Stimulated activated CD4-positive, alpha-beta T cell treated with anti-CD3 and anti-CD28 coated beads, Interleukin-15, amount 100 ng/mL, for 1 hour (primary cell): ENCODE measurements around the gene VAT1L.

ENCODE experiments used
- DNase-seq, 2 donors: peaks; one replicate each; pipeline ENCODE4 v3.0.0-alpha.2; 2020; ENCODE audit warnings: low read depth in 1 of 2, low spot score in 1 of 2

VAT1L gene, protein sequence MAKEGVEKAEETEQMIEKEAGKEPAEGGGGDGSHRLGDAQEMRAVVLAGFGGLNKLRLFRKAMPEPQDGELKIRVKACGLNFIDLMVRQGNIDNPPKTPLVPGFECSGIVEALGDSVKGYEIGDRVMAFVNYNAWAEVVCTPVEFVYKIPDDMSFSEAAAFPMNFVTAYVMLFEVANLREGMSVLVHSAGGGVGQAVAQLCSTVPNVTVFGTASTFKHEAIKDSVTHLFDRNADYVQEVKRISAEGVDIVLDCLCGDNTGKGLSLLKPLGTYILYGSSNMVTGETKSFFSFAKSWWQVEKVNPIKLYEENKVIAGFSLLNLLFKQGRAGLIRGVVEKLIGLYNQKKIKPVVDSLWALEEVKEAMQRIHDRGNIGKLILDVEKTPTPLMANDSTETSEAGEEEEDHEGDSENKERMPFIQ

DNA sequence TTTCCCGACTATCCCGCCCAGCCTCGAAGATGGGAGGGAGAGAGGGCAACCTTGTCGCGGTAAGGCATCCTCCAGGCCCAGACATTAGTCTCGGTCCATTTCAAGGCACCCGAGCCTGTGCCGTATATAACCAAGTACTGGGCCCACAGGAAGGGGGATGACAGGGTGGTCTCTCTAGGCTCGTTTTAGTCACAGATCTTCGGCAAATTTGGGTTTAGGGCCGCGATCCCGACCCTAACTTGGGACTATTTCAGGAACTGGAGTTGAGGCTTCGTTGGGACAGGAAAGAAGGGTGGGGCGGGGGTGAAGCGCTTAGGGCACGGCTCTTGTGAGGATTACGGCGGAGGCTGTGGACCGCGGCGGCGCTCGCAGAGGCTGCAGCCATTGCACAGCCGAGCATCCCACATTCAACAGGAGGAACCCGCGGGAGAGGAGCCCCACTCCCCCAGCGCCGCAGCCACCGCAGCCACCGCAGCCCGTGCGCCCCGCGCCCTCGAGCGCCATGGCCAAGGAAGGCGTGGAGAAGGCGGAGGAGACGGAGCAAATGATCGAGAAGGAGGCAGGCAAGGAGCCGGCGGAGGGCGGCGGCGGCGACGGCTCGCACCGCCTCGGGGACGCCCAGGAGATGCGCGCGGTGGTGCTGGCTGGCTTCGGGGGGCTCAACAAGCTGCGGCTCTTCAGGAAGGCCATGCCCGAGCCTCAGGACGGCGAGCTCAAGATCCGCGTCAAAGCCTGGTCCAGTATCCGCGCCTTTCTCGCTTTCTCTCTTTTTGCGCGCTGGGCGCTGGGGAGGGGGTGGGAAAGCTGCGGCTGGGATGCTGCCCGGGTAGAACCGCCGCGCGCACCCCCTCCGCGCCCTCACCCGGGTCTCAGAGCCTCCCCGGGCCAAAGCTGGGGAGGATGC lies at the start of gene VAT1L:
Gene VAT1L, plus strand, starts transcription at position 384 of the 904 bp plus-strand sequence. Its CDS starts 119 bp downstream, at position 503.
- DNase-seq: no peak

DNA sequence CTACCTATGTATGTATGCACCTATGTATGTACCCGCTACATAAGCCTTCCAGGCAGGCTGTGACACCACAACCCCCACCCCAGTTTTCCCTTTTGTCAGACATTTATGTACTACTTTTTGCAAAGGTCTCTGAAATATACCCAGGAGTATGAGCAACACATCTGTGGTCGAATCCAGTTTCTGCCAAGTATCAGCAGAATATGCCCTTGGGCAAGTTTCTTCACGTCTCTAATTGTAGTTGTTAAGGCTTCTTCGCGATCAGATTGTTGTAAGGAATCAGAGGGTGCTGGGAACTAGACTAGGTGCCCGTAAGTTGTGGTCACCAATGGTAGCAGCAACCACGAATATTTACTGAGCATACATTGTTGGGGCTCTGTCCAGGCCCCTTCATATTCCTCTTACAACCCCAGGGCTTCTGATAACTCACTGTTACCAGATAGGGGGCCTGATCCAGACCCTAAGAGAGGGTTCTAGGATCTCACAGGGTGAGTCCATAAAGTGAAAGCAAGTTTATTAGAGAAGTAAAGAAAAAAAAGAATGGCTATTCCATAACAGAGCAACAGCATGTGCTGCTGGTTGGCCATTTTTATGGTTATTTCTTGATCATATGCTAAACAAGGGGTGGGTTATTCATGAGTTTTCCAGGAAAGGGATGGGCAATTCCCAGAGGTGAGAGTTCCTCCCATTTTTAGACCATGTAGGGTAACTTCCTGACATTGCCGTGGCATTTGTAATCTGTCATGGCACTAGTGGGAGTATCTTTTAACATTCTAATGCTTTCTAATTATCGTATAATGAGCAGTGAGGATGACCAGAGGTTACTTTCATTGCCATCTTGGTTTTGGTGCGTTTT lies 49.4 kb upstream of the VAT1L start:
- DNase-seq: no peak

DNA sequence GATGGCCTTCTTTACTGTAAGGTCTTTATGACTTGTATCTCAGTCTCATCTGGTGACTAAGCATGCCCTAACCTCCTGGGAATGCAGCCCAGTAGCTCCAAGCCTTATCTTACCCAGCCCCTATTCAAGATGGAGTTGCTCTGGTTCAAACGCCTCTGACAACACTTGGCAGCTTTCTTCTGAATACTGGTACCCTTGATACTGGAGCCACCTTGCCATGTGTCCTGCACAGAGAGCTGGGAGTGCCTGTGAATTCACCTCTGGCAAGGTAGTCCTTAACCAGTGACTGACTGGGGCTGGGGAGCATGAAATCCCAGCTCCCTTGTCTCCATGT lies 48.8 kb upstream of the VAT1L start:
- no peak for DNase-seq

DNA sequence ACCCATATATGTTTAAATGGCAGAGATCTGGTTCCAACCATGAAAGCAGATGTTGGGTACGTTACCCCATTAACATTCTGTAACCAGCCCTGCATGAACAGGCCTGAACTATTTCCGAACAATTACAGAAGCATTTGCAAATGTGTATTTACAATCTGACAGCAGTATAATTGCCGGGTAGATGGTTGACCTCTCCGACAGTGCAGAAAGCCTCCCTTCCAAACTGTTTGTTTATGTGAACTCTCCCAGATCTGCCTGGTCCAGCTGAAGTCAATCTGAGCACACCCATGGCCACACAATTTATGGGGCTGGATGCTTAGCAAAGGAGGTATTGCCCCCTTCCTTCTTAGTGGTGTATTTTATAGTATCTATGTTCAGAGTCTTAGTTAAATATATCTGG lies 44.2 kb upstream of the VAT1L start:
- DNase-seq: no peak

DNA sequence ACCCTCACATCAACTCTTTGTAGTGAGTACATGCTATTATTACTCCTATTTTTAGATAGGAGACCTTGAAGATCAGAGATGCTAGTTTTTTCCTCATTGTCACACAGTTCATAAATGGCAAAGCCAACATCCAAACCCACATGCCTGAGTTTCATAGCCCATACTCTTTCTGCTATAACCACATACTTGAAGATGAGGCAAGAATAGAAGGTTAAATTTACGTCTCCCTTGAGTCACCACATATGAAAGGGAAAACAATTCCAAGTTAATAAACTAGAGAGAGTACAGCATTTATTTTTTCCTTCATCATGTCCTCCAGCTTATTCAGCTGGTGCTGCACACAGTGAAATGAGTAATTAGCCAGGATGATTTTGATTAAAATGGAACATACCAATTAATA lies 42.4 kb upstream of the VAT1L start:
- no peak for DNase-seq

DNA sequence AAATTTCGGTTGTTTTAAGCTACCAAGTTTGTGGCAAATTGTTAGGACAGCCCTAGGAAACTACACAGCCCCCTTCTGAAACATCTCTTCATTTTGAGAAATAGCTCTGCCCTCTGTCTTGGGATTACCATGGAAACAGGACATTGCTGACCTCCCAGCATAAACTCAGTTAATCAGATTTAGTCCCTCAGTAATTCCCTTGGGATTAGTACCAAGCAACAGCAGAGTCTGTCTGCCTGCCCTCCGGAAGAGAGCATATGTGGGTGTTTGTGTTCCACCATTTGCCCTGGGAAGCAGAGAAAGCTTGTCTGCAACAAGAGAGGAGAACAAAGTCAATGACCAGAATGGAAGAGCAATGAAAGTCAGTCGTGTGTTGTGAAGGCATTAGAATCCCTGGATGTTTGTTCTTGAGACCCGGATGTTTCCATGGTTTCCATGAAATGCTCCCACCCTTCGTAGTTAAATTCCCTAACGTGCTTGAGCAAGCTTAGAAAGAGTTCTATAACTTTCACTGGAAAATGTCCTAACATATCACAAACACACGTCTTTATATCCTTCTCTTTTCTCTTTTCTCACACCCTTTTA lies 39.9 kb upstream of the VAT1L start:
- no peak for DNase-seq

DNA sequence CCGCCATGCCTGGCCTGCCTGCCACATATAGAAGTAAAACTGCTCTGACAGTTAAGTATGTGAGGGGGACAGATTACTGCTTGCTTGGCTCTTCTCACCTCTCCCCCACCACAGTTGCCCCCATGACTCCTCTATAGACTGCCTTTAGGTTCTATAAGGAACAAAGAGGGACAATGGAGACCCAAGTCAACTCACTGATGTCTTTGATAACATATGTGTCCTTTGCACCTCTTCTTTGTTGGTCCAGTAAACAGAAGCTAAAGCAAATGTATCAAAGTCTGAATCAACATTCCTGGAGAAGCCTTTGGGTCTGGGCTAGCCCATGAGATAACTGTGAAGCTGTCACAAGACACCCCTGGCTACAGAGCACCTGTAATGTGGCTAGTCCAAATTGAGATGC lies 38.9 kb upstream of the VAT1L start:
- no peak for DNase-seq

DNA sequence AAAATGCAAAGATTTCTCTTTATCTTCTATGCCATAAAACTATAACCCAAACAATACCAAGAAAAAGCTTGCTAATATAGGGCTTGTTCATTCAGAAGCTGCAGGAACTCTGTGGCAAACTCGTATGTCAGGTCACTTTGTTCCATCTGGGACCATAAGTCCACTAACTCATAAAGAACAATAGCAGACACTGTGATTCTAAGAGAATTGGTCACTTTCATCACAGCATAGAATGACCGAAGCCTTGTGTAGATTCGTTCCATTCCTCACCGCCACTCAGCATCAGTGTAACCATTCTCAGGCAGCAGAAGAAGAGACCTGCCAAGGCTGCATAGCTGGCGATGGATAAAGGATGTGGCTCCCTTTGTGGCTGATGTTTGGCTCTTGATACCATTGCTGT lies 30.3 kb upstream of the VAT1L start:
- DNase-seq: no peak

DNA sequence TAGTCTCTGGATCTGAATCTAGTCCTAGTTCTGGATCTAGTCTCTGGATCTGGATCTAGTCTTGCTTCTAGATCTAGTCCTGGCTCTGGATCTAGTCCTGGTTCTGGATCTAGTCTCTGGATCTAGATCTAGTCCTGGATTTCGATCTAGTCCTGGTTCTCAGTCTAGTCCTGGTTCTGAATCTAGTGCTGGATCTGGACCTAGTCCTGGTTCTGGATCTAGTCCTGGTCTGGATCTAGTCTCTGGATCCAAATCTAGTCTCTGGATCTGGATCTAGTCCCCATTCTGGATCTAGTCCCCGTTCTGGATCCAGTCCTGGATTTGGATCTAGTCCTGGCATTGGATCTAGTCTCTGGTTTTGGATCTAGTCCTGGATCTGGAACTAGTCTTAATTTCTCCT lies 29.9 kb upstream of the VAT1L start:
- DNase-seq: no peak

DNA sequence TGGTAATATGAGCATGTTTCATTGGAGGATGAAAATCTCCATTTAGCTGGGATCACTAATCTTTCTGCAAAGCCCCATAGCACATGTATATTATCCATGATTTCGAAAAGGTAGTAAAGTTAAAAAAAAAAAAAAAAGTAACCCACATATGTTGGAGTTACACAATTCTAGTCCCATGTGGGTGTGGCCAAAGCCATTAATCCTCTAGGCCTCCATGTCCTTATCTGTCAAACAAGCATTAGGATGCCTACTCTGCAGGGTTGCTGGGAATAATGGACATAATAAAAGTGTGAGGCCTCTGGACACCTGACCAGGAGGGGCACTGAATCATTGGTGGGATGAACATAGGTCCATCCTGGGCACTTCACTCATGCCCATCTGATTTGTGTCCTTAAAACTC lies 29.2 kb upstream of the VAT1L start:
- no peak for DNase-seq

DNA sequence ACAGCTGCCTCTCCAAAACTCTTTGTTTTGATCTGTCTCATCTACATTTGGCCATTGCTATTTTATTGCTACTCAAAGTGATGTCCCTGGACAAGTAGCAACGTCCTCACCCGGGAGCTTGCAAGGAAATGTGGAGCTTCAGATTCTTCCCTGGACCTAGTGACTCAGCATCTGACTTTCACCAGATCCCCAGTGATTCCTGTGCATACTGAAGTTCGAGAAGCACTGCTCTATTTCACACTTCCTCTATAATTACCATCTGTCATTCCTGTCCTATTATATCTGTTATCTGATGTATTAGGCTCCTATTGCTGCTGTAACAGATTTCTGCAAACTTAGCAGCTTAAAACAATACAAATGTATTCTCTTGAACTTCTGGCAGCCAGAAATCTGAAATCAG lies 28.5 kb upstream of the VAT1L start:
- no peak for DNase-seq

DNA sequence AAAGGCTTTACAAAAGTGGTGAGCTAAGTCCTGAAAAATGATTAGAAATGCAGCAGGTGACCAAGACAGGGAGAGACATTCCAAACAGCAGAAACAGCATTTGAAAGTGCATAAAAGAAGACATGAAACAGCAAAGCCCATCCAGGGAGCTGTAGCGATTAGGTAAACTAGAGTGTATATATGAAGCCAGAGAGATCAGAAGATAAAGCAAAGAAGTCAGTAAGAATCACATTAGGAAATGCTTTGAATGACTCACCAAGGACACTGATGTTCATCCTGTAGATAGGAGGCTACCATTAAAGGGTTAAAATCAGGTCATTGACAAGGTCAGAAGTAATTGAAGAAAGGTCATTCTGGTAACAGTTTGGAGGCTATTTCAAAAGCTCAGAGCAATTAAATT lies 27.6 kb upstream of the VAT1L start:
- no peak for DNase-seq

DNA sequence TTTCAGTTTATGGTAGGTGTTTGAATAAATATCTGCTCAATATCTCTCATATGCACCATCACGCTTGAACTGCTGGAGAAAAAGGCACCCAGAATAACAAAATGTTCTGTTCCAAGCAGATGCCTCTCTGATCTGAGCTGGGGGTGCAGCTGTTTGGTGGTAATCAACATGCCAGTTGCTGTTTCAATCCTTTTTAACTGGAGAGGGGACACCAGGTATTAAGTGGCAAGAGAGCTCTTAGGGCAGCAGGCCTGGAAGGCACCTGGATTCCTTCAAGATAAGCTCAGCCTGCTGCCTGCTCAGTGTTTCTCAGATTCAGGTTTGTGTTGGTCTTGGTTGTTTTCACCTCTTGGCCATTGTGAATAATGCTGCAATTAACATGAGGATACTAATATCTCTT lies 27.2 kb upstream of the VAT1L start:
- DNase-seq: no peak

DNA sequence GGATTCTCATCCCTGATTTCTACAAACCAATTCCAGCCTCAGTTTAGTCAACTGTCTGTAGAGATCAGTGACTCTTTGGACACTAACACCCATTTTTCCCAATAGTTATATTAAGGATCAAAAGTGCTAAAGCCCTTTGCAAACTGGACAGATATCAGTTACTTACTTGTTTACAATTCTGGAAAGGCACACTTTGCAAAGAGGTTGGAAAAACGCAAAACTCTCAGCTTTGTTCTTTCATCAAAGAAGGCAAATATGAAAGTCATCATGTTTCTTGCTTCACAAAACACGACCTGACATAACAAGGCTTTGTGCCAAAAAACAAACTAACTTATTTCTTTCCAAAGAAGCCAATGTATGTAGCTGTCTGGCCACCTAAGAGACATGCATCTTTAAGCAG lies 26.1 kb upstream of the VAT1L start:
- no peak for DNase-seq

DNA sequence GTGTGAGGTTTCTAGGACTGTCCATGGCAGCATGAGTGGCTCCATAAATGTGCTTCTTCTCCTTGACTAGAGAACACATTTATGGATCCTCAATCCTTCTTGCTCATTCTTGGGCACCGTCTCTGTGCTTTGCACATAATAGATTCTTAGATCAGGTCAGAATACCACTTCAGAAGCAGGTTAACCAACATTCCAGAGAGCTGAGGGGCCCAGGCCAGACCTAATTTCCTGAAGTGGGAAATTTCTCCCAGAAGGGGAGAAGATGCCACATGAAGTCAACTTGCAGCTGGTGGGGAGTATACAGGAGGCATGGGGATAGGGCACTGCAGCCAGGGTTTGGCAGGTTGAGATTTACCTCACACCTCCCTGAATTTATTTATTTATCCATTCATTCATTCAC lies 24.4 kb upstream of the VAT1L start:
- no peak for DNase-seq

DNA sequence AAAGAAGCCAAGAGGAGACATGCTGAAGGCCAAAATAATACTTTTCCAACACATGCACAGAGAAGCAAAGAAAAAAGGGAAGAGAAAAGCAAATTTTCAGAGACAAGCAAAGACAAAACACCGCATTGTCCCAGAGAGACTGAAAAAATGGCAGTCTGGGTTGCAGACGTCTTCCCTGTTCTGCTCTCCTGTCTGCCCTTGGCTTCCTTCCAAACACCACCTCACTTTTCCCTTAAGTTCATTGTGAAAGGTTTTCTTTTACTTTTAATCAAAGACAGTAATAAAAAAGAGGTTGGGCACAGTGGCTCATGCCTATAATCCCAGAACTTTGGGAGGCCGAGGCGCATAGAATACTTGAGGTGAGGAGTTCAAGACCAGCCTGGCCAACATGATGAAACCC lies 21.2 kb upstream of the VAT1L start:
- no peak for DNase-seq

DNA sequence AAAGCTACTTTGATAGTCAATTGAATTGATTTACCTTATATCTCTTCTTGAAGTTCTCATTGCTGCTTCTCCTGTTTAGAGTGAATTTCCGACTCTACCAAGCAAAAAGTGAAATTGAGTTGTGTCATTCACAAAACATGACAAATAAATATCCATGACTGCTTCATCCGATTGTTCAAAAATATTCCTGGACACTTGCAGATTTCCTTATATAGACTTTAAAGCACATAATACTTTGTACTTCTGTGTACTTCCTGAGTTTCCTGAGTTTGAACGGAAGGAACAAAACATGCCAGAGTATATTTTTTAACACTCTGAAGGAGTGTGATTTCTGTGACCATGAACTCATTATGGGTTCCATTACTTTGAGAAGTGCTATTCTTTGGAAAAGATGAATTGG lies 20.5 kb upstream of the VAT1L start:
- no peak for DNase-seq

DNA sequence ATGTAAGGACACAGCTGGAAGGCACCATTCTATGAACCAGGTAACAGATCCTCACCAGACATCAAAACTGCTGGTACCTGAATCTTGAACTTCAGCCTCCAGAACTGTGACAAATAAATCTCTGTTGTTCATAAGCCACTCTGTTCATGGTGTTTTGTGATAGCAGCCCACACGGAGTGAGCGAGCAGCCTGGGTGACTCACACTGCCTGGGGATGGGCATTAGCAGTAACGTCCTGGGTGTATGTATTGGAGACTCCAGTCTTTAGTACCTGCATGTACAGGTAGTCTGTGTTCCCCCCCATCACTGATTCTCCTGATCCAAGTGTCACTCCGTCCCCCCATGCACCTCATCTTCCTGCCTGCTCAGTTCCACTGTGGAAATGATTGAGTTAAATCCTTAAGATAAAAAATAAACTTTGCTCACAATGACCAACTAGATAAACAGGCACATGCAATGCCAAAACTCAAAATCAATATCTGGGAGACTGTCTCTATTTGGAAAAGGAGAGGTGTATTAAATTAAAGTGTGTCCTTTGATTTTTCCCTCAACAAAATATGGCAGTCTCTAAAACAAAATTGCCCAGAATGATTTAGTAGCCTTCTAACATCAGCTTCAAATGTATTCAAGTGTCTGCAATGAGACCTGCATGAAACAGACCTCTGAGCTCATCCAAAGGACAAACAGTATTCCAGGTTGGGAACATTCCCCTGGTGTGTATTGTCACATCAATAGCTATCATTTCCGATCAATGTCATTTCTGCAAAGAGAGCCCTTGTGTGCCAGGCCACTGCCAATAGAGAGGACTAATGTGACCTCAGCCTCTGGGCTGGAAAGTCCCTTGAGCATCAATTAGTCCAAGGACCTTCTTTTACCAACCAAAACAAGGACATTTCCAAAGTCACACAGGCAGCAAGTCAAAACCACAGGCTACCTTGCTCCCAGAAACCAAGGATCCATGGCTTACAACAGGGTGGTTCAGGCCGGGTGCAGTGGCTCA lies 12.2 kb upstream of the VAT1L start:
- no peak for DNase-seq

DNA sequence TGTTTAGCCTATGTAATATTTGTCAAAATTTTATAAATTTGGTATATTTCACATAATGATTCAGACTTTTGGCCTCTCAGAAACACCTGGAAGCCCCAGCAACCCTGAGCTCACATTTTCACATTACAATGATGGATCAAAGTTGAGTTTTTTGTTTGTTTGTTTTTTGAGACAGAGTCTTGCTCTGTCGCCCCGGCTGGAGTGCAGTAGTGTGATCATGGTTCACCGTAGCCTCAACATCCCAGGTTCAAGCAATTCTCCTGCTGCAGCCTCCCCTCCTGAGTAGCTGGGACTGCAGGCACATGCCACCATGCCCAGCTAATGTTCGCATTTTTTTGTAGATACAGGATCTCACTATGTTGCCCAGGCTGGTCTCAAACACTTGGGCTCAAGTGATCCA lies 10.6 kb upstream of the VAT1L start:
- DNase-seq: no peak

DNA sequence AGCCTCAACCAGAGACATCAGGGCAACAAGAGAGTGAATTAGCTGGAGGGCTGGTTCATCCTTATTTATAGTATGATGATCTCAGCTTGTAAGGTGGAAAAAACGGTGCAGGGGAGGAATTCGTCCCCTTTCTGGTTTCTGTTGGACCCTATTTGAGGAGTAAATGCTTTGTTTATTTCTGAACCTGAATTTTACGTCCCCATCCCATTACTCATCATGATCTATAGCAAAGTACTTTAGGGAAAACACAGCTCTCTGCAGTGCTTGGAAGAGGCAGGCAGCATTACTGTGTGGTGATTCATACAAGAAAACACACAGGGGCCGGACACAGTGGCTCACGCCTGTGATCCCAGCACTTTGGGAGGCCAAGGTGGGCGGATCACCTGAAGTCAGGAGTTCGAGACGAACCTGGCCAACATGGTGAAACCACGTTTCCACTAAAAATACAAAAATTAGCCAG lies 8.0 kb upstream of the VAT1L start:
- DNase-seq: no peak
